Right cardiac atrium (tissue), 5 donors: ENCODE results near the gene SP6. TPM values are rescaled to one million over a fixed set of nuclear protein-coding genes. Genes with fewer than 3 reads are reported as not detected.
A peak's percentile ranks its signal among the peaks of the same experiment; 100 is the strongest.

Experiments used
- ATAC-seq, 2 donors: fragments of 200-7000 bp; cut with Tn5 transposase; one replicate each; pipeline versions ENCODE4 v1.8.0 to v1.9.1; 2020; ENCODE audit warnings: moderate library complexity in 2 of 2, mild to moderate bottlenecking in 1 of 2
- DNase-seq, 3 donors: peaks; one replicate each; pipeline ENCODE4 v3.0.0-alpha.2; 2020
- H3K27ac ChIP-seq: one replicate; pipeline ENCODE4 v1.5.1; 2013; ENCODE audit warnings: mild to moderate bottlenecking, low read length, control low read depth, moderate library complexity
- H3K27me3 ChIP-seq: one replicate; pipeline ENCODE4 v1.6.1; 2013; ENCODE audit not compliant: control insufficient read depth, insufficient read depth
- H3K4me1 ChIP-seq: one replicate; pipeline ENCODE4 v1.6.1; 2013; ENCODE audit warnings: low read length; ENCODE audit not compliant: control insufficient read depth, insufficient read depth
- H3K4me3 ChIP-seq: one replicate; pipeline ENCODE4 v1.5.1; 2013; ENCODE audit warnings: low read length, control low read depth
- H3K9me3 ChIP-seq: one replicate; pipeline ENCODE4 v1.6.1; 2013; ENCODE audit warnings: low read length; ENCODE audit not compliant: control insufficient read depth
- WGBS: extraction: QIAGEN DNeasy Blood & Tissue Kit; methylation state at CpG from one replicate; pipeline ENCODE4 v1.1.7; 2013; 5-methylcytosine and 5-hydroxymethylcytosine counted together
- intact Hi-C, 4 donors: fragments of 100-400 bp; cut with DNase I; formaldehyde crosslinking; loops; one replicate each; pipeline versions ENCODE4 v1.11.0 to v1.14.0; 2022 to 2023
- polyA plus RNA-seq: library from polyadenylated mRNA; stranded (reverse); fragments of 200-250 nt; gene quantifications from one replicate; pipeline ENCODE4 v1.2.3, GENCODE V29; 2013
- total RNA-seq, 4 donors: library from RNA; stranded (reverse); fragmentation: NEBNext Ultra II Directional; extraction: Animal tissue kit (Norgen Biotek cat#: 25700); gene quantifications; one replicate each; pipeline ENCODE4 v1.2.1, GENCODE V29; 2021
- donor health status: healthy with polysubstance abuse.
- donor health status: DM: no; HTN: yes; CAD: no.
- donor health status: DM: no; HTN: no; CAD: no.
- donor health status: DM: no; HTN: yes; CAD: no; lungs with severe emphysema.
- donor health status: DM: yes; HTN: yes; CAD: no.

Gene SP6
- total and polyA plus RNA-seq, 5 donors: 0.29 to 3.6 (median 0.40) TPM

DNA sequence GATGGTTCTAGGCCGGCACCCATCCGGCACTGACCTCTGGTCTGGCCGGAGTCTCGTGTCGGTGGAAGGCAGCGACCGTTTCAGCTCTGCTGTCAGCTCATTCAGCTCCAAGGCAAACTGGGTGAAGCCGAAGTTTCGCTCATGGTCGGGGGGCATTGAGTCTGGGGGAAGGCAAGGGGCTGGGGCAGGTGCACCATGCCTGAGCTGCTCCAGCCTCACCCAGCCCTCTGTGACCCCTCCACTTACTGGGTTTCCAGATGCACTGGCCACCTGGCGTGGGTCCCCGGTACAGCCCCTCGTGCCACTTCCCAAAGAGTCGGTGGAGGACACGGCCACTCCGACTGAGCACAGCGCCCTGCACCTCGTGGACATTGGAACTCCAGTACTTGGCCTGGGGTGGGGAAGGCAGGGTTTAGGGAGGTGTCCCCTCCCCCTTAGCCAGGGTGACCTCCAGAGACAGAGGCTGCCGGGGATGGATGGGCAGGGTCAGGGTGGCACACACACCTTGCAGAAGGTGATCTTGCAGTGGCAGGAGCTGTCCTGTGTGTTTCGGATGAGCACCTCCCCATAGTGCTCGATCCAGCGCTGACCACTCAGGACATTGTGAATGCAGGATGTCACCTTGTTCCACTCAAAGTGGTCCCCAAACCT is 42.0 kb downstream of the SP6 start:
- Histone ChIP-seq H3K27me3 (no peaks in the 10 kb centered on the region), H3K4me3 (no peak overlapping the region), H3K9me3 (no peaks in the 10 kb centered on the region), H3K4me1 (peaks cover 2% of the 10 kb centered on the region), H3K27ac (no peak overlapping the region)
- WGBS: 95% methylated on average over 22 of the region's 22 CpGs
- peak in 1 of 3 donors; percentile 55 for DNase-seq
- ATAC-seq: no peak
- intact Hi-C loops: loop anchor here in 1 of 4 donors (10.0 kb wide), 1 partner anchor 134 kb away; no protein-coding TSS in a partner anchor

DNA sequence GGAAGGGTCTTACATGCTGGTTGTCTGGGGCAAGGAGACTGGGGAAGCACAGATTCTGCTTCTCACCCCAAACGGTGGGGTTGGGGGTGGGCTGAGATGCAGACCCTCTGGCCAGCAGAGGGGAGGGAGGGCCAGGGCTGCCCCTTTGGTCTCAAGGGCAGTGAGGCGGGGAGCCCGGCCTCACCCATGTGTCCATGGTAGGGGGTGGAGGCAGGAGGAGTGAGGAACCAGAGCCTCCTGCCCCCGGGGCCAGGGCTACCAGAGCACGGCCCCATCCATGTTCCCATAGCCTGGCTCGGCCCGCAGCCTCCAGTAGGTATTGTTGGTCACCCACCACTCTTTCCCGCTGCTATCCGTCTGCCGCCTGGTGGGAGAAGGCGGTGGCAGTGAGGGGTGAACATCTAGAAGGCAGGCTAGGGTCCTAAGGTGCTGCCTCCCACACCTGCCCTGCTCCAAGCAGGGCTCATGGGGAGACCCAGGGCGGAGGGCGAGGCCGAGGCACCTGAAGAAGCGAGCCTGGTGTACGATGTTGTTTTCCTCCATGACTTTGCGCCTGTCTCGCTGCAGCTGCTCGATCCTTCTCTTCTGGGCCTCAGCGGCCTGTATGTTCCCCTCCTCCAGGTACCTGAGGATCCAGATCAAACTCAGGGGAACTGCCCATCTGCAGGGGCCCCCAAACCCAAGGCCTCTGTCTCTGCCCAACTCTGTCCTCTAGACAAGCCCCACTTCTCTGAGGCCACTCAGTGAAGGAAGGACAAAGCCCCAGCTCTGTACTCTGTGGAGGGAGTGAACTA is 42.7 kb downstream of the SP6 start:
- WGBS: 95% methylated on average over 20 of the region's 20 CpGs
- Histone ChIP-seq H3K9me3 (no peaks in the 10 kb centered on the region), H3K4me3 (no peak overlapping the region), H3K27me3 (no peaks in the 10 kb centered on the region), H3K4me1 (peaks cover 2% of the 10 kb centered on the region), H3K27ac (no peak overlapping the region)
- no peak for ATAC-seq
- intact Hi-C loops: loop anchor here in 1 of 4 donors (10.0 kb wide), 1 partner anchor 133 kb away; no protein-coding TSS in a partner anchor
- DNase-seq: peak in 1 of 3 donors; percentile 57

DNA sequence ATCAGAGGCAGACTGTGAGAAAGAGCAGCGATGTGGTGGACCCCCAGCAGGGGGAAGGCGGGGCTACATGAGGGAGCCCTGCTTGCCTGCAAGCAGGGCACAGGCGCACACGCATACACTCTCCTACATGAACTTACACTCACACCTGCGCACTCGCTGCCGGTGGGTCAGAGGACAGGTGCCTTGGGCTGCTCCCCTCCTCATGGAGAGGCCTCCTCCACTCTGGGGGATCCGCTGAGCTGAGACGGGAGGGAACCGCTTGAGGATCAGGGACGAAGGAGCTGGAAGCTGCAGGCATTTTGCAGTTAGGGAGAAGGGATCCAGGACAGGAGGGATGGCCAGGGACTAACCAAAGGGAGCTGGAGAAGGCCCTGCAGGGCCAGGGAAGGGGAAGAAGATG is 43.5 kb downstream of the SP6 start:
- no peak for DNase-seq
- intact Hi-C loops: loop anchor here in 1 of 4 donors (10.0 kb wide), 1 partner anchor 133 kb away; no protein-coding TSS in a partner anchor
- no peak for ATAC-seq
- 86% methylated on average over 11 of the region's 11 CpGs for WGBS
- H3K27me3 ChIP-seq: no peaks in the 10 kb centered on the region
- H3K9me3 ChIP-seq: no peaks in the 10 kb centered on the region
- peaks cover 2% of the 10 kb centered on the region for H3K4me1 ChIP-seq
- H3K27ac ChIP-seq: no peak overlapping the region
- no peak overlapping the region for H3K4me3 ChIP-seq

DNA sequence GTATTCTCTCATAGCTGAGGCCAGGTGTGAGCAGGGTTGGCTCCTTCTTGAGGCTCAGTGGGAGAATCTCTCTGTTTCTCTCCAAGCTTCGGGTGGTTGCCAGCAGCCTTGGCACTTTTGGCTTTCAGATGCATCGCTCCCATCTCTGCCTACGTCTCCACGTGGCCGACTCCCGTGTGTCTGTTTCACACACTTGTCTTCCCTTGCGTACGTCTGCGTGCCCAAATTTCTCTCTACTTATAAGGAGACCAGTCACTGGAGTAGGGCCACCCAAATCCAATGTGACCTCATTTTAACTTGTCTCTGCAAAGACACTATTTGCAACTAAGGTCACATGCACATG is 44.1 kb downstream of the SP6 start:
- no peak for DNase-seq
- Histone ChIP-seq H3K4me1 (peaks cover 2% of the 10 kb centered on the region), H3K27ac (no peak overlapping the region), H3K9me3 (no peaks in the 10 kb centered on the region), H3K27me3 (no peaks in the 10 kb centered on the region), H3K4me3 (no peak overlapping the region)
- no peak for ATAC-seq
- intact Hi-C loops: loop anchor here in 1 of 4 donors (10.0 kb wide), 1 partner anchor 132 kb away; no protein-coding TSS in a partner anchor
- WGBS: 87% methylated on average over 9 of the region's 9 CpGs

DNA sequence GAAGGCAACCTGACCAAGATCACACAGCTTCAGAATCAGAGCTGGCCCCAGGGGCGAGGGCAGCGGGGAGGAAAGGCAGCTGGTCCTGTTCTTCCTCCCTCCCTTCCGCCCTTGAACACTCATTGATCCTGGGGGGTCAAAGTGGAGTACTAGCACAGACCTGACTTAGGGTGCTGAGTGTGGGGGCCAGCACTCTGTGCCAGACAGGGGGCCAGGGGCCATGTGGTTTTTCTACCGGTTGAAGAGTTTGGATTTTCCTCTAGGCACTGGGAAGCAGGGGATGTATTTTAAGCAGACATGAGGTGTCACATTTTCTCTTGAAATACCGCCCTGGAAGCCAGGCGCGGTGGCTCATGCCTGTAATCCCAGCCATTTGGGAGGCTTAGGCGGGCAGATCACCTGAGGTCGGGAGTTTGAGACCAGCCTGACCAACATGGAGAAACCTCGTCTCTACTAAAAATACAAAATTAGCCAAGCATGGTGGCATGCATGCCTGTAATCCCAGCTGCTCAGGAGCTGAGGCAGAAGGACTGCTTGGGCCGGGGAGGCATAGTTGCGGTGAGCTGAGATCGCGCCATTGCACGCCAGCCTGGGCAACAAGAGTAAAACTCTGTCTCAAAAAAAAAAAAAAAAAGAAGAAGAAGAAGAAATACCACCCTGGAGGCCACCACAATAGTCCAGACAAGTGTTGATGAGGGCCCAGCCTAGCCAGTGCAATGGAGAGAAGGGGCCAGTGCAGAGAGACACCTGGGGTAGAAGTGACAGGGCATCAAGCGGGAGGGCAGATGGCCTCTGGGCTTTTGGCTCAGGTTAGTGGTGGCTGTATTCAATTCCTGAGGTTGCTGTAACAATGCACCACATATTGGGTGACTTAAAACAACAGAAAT is 44.7 kb downstream of the SP6 start:
- H3K27ac ChIP-seq: peak overlapping the region; percentile 54
- intact Hi-C loops: loop anchor here in 1 of 4 donors (10.0 kb wide), 1 partner anchor 131 kb away; no protein-coding TSS in a partner anchor
- H3K27me3 ChIP-seq: no peaks in the 10 kb centered on the region
- peaks cover 2% of the 10 kb centered on the region for H3K4me1 ChIP-seq
- no peak overlapping the region for H3K4me3 ChIP-seq
- H3K9me3 ChIP-seq: no peaks in the 10 kb centered on the region
- ATAC-seq: no peak
- DNase-seq: no peak
- 81% methylated on average over 16 of the region's 16 CpGs for WGBS

DNA sequence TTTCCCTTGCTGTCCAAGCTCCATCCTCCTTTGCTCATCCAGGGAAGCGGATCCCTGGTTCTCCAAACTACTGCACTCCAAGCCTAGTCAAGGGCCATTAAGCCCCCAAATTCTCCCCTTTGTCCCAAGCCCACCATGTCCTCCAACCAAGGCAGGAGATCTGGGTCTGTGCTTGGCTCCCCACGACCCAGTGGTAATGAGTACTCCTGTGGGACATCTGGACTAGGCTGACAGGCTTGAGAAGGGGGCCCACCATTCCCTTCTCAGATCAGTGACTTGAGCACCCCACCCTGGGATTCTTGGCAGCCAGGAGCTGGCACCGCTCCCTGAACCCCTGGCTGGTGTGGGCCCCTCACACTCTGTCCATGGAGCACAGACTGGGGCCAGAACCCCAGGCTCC is 46.5 kb downstream of the SP6 start:
- no peaks in the 10 kb centered on the region for H3K27me3 ChIP-seq
- intact Hi-C loops: loop anchor here in 1 of 4 donors (10.0 kb wide), 1 partner anchor 130 kb away; no protein-coding TSS in a partner anchor
- 72% methylated on average over 3 of the region's 3 CpGs for WGBS
- no peak overlapping the region for H3K27ac ChIP-seq
- ATAC-seq (no peak), DNase-seq (no peak)
- H3K4me3 ChIP-seq: no peak overlapping the region
- H3K4me1 ChIP-seq: peaks cover 2% of the 10 kb centered on the region
- H3K9me3 ChIP-seq: no peaks in the 10 kb centered on the region

DNA sequence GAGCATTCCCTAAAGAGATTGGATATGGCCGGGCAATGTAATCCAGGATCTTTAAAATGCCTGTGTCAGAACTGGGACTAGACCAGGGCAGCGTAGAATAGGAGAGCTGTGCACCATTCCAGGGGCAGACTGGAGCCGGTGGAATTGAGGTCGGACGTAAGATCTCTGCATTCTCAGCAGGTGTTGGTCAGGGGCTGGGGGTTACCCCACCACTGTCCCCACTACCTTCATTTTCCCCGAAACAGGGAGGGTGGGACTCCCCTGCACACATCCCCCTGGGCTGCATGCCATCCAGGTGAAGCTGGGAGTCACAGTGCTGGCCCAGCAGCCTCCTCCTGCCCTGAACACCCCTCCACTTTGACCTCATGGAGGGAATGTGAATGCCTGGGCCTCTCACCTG is 47.2 kb downstream of the SP6 start:
- Histone ChIP-seq H3K9me3 (no peaks in the 10 kb centered on the region), H3K27ac (no peak overlapping the region), H3K27me3 (no peaks in the 10 kb centered on the region), H3K4me3 (no peak overlapping the region), H3K4me1 (peaks cover 2% of the 10 kb centered on the region)
- 74% methylated on average over 6 of the region's 6 CpGs for WGBS
- intact Hi-C loops: loop anchor here in 1 of 4 donors (10.0 kb wide), 1 partner anchor 129 kb away; no protein-coding TSS in a partner anchor
- ATAC-seq (no peak), DNase-seq (no peak)

DNA sequence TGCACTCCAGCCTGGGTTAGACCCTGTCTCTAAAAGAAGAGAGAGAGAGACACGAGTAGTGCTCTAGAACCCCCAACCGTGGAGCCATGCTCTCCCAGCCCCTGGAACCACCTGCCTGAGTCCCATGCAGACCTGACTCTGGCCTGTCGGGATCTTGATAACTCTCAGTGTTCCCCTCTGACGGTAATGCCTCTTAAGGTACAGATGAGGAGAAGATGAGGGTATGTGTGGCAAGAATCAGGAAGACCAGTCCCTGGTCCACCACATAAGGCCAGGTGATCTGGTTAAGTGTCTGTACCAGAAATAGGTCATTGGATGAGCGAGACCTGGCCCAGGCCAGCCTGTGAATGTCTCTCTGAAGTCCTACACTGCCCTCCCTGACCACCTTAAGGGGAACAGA is 47.8 kb downstream of the SP6 start:
- WGBS: 59% methylated on average over 5 of the region's 5 CpGs
- intact Hi-C loops: loop anchor here in 1 of 4 donors (10.0 kb wide), 1 partner anchor 128 kb away; no protein-coding TSS in a partner anchor
- H3K4me1 ChIP-seq: peaks cover 2% of the 10 kb centered on the region
- H3K9me3 ChIP-seq: no peaks in the 10 kb centered on the region
- ATAC-seq (no peak), DNase-seq (no peak)
- H3K27me3 ChIP-seq: no peaks in the 10 kb centered on the region
- no peak overlapping the region for H3K27ac ChIP-seq
- H3K4me3 ChIP-seq: no peak overlapping the region

DNA sequence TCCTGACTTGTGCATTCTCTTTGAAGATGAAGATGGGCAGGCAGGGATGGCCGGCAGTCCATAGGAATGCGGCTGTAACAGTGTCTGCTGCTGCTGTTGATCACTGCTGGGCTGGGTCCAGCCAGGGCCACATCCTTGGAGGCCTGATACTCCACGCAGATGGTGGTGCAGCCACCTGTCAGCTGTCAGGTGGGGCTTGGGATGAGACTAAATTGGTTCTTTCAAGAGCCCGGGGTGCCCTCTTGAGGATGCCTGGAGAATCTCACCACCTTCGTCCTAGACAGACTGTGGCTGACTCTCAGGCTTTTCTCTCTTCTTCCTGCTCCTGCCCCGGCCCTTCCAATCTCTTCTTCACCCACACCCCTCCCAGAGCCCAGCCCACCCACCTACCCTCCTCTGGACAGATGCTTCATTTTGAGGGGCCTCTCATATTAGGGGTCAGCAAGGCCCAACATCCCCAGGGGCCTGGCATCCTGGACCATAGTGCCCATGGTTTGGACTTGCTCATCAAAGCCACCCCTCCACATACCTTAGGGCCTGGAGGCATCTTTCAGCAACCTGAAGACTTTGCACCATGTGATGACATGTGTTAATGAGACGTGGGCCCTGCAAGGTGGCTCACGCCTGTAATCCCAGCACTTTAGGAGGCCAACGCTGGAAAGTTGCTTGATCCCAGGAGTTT is 48.5 kb downstream of the SP6 start:
- no peak for DNase-seq
- intact Hi-C loops: loop anchor here in 1 of 4 donors (10.0 kb wide), 1 partner anchor 128 kb away; no protein-coding TSS in a partner anchor
- Histone ChIP-seq H3K9me3 (no peaks in the 10 kb centered on the region), H3K27me3 (no peaks in the 10 kb centered on the region), H3K4me3 (no peak overlapping the region), H3K4me1 (peaks cover 2% of the 10 kb centered on the region), H3K27ac (no peak overlapping the region)
- 32% methylated on average over 9 of the region's 9 CpGs for WGBS
- peak; percentile 23 to 52 for ATAC-seq

DNA sequence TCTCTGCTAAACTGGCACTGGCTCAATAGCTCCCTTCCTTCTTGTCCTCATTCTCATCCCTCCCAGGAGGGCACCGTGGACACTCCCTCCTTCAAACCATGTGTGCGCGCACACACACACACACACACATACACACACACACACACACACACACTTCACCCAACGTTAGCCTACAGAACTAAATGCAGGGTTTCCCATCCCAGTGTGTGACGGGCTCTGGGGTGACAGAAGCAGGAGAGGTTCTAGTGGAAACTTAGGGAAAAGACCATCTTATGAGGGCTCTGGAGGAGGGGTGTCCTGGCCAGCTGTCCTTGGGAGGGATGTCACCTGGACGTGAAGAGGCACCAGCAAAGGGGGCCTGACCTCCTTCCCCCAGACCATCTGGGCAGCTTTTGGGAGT is 49.1 kb downstream of the SP6 start:
- no peak overlapping the region for H3K4me3 ChIP-seq
- intact Hi-C loops: loop anchor here in 1 of 4 donors (10.0 kb wide), 1 partner anchor 127 kb away; no protein-coding TSS in a partner anchor
- 56% methylated on average over 6 of the region's 6 CpGs for WGBS
- peaks cover 2% of the 10 kb centered on the region for H3K4me1 ChIP-seq
- no peaks in the 10 kb centered on the region for H3K9me3 ChIP-seq
- DNase-seq (no peak), ATAC-seq (no peak)
- H3K27ac ChIP-seq: no peak overlapping the region
- H3K27me3 ChIP-seq: no peaks in the 10 kb centered on the region
